ENCODE measurements around the gene ALPL. TPM values are rescaled to one million over a fixed set of nuclear protein-coding genes. Genes with fewer than 3 reads are reported as not detected.
A peak's percentile ranks its signal among the peaks of the same experiment; 100 is the strongest.

ALPL gene
- total and polyA plus RNA-seq, 2 donors (not counting 1 experiment from before 2014, with no cell fraction given), result 1.3 to 3.6 TPM

DNA sequence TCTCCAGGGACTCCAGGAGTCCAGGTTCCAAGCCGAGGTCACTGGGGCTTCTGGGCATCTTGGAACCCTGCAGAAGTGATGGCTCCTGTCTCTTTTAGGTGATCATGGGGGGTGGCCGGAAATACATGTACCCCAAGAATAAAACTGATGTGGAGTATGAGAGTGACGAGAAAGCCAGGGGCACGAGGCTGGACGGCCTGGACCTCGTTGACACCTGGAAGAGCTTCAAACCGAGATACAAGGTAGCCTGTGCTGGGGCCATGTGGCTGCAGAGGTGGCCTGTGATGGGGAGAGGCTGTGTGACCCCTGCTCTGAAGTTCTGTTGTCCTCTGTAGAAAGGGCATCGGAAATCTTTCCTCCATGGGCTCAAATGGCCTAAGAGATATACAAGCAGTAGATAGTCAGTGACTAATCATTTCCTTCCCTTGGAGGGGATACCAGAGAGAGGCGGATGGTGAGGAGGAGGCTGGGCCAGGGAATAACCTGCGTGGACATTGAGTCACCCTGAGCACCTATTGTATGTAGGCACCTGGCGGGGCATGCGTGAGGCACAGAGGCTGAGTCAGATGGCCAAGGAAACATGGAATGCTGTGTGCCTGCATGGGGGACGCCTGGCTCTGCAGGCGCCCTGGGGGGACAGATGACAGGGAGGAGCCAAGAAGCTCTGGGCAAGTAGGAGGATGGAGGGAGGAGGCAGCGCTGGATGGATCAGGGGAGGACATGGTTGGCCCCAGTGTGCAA is 59.0 kb downstream of the ALPL start:
- Histone ChIP-seq H3K4me3 (replicated peaks in 1 of 4; ENCODE audit: control extremely low read depth in 1 of 4, insufficient read depth in 1 of 4, low read depth in 3 of 4, low read length in 4 of 4) (no peak overlapping the region), H3K36me3 (ENCODE audit: control insufficient read depth, insufficient read depth, low read length) (no peaks in the 10 kb centered on the region), H3K79me2 (ENCODE audit: control insufficient read depth, insufficient read depth, low read length) (no peaks in the 10 kb centered on the region), H3K4me2 (ENCODE audit: extremely low read depth, insufficient read depth, low read length) (no peak overlapping the region), H3K27ac (ENCODE audit: insufficient read depth, low read length) (no peak overlapping the region), H3K27me3 (ENCODE audit: control insufficient read depth, insufficient read depth, low read length) (no peaks in the 10 kb centered on the region), H2AFZ (ENCODE audit: low read length) (no peak overlapping the region), H3K9me3 (ENCODE audit: control insufficient read depth, insufficient read depth, low read depth, low read length) (no peaks in the 10 kb centered on the region), H4K20me1 (ENCODE audit: control insufficient read depth, extremely low read depth, insufficient read depth, low read length) (no peaks in the 10 kb centered on the region), H3K9ac (ENCODE audit: insufficient read depth, low read length) (no peak overlapping the region), H3K4me1 (ENCODE audit: control insufficient read depth, extremely low read depth, insufficient read depth, low read length) (no peaks in the 10 kb centered on the region)
- TF ChIP-seq EZH2 (IDR thresholded peaks at IDR 0.05; ENCODE audit: low read length, missing control alignments), result no peak
- DNase-seq (ENCODE audit: low read depth in 2 of 2), result peak in 1 of 2 donors; percentile 83

GRCh38 chr1:21568809-21569385 is 59.7 kb downstream of the ALPL start:
- Histone ChIP-seq H3K27me3 (ENCODE audit: control insufficient read depth, insufficient read depth, low read length) (no peaks in the 10 kb centered on the region), H3K27ac (ENCODE audit: insufficient read depth, low read length) (no peak overlapping the region), H3K9ac (ENCODE audit: insufficient read depth, low read length) (no peak overlapping the region), H3K4me2 (ENCODE audit: extremely low read depth, insufficient read depth, low read length) (no peak overlapping the region), H4K20me1 (ENCODE audit: control insufficient read depth, extremely low read depth, insufficient read depth, low read length) (no peaks in the 10 kb centered on the region), H3K36me3 (ENCODE audit: control insufficient read depth, insufficient read depth, low read length) (no peaks in the 10 kb centered on the region), H3K9me3 (ENCODE audit: control insufficient read depth, insufficient read depth, low read depth, low read length) (no peaks in the 10 kb centered on the region), H2AFZ (ENCODE audit: low read length) (no peak overlapping the region), H3K4me1 (ENCODE audit: control insufficient read depth, extremely low read depth, insufficient read depth, low read length) (no peaks in the 10 kb centered on the region), H3K4me3 (replicated peaks in 1 of 4; ENCODE audit: control extremely low read depth in 1 of 4, insufficient read depth in 1 of 4, low read depth in 3 of 4, low read length in 4 of 4) (no peak overlapping the region), H3K79me2 (ENCODE audit: control insufficient read depth, insufficient read depth, low read length) (no peaks in the 10 kb centered on the region)
- no peak for TF ChIP-seq EZH2 (IDR thresholded peaks at IDR 0.05; ENCODE audit: low read length, missing control alignments)
- TF ChIP-seq, protein P1, sequence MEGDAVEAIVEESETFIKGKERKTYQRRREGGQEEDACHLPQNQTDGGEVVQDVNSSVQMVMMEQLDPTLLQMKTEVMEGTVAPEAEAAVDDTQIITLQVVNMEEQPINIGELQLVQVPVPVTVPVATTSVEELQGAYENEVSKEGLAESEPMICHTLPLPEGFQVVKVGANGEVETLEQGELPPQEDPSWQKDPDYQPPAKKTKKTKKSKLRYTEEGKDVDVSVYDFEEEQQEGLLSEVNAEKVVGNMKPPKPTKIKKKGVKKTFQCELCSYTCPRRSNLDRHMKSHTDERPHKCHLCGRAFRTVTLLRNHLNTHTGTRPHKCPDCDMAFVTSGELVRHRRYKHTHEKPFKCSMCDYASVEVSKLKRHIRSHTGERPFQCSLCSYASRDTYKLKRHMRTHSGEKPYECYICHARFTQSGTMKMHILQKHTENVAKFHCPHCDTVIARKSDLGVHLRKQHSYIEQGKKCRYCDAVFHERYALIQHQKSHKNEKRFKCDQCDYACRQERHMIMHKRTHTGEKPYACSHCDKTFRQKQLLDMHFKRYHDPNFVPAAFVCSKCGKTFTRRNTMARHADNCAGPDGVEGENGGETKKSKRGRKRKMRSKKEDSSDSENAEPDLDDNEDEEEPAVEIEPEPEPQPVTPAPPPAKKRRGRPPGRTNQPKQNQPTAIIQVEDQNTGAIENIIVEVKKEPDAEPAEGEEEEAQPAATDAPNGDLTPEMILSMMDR (conservative IDR thresholded peaks at IDR 0.05 in 1 of 2, IDR thresholded peaks at IDR 0.05 in 1 of 2; ENCODE audit: low read depth in 1 of 2, low read length in 2 of 2), result no peak
- no peak for DNase-seq (ENCODE audit: low read depth in 2 of 2)

GRCh38 chr1:21569820-21570527 is 60.8 kb downstream of the ALPL start:
- Histone ChIP-seq H2AFZ (ENCODE audit: low read length) (no peak overlapping the region), H3K9me3 (ENCODE audit: control insufficient read depth, insufficient read depth, low read depth, low read length) (no peaks in the 10 kb centered on the region), H3K36me3 (ENCODE audit: control insufficient read depth, insufficient read depth, low read length) (no peaks in the 10 kb centered on the region), H3K9ac (ENCODE audit: insufficient read depth, low read length) (no peak overlapping the region), H3K4me1 (ENCODE audit: control insufficient read depth, extremely low read depth, insufficient read depth, low read length) (no peaks in the 10 kb centered on the region), H3K79me2 (ENCODE audit: control insufficient read depth, insufficient read depth, low read length) (no peaks in the 10 kb centered on the region), H3K4me2 (ENCODE audit: extremely low read depth, insufficient read depth, low read length) (no peak overlapping the region), H3K27me3 (ENCODE audit: control insufficient read depth, insufficient read depth, low read length) (no peaks in the 10 kb centered on the region), H3K27ac (ENCODE audit: insufficient read depth, low read length) (no peak overlapping the region), H3K4me3 (replicated peaks in 1 of 4; ENCODE audit: control extremely low read depth in 1 of 4, insufficient read depth in 1 of 4, low read depth in 3 of 4, low read length in 4 of 4) (no peak overlapping the region), H4K20me1 (ENCODE audit: control insufficient read depth, extremely low read depth, insufficient read depth, low read length) (no peaks in the 10 kb centered on the region)
- no peak for TF ChIP-seq EZH2 (IDR thresholded peaks at IDR 0.05; ENCODE audit: low read length, missing control alignments)
- TF ChIP-seq, protein P1 (conservative IDR thresholded peaks at IDR 0.05 in 1 of 2, IDR thresholded peaks at IDR 0.05 in 1 of 2; ENCODE audit: low read depth in 1 of 2, low read length in 2 of 2), result no peak
- no peak for DNase-seq (ENCODE audit: low read depth in 2 of 2)

Measured in fibroblast of lung (primary cell).